HL-60/S4 (cell line): ENCODE data around the gene SELP.

Experiments used
- in situ Hi-C: fragments of 300-500 bp; cut with MboI; formaldehyde crosslinking; loops from 2 replicates; pipeline ENCODE4 v1.14.3; 2022; ENCODE audit warnings: low sequenced_read_pairs

Gene SELP

GRCh38 chr1:169577981-169578738 lies 51.8 kb downstream of the SELP start:
- in situ Hi-C loops = no loop called here

GRCh38 chr1:169576935-169577331 lies 53.0 kb downstream of the SELP start:
- in situ Hi-C loops = no loop called here

DNA sequence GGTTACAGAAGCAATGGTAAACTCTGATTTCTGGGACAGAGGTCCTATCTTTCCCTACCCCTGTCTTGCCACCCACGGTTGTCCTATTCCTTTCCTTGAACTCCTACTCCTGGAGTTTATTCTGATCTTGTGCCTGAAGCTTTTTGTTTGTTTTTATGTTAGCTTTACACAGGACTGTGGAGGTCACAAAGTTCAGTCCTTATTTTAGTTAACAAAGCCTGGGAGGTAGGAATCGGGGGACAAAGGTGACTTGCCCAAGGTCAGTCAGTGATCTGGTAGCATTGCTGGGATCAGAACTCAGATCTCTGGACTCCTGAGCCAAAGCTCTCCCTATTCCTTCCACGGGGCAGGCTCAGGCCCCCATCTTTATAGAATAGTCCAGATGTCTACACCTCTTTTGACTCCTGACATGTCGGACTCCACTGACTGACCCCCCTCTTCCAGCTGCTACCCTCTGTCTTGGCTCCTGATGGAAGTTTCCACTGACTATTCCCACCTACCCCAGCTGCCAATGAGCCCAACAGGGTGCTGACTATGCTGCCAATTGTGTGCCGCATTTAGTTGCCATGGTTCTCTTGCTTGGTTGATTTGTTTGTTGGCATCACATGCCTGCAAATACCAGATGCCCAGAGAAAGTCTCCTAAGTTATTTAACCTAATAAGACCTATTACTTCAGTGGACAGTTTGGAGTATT lies 53.5 kb downstream of the SELP start:
- in situ Hi-C loops = no loop called here

GRCh38 chr1:169574336-169574735 lies 55.6 kb downstream of the SELP start:
- in situ Hi-C loops = no loop called here

- in situ Hi-C loops = no loop called here
Observed at GRCh38 chr1:169572187-169572586, 57.7 kb downstream of the SELP start.

- in situ Hi-C loops = no loop called here
Observed at GRCh38 chr1:169571450-169571849, 58.5 kb downstream of the SELP start.

- in situ Hi-C loops = no loop called here
Observed at GRCh38 chr1:169570172-169570574, 59.8 kb downstream of the SELP start.

- in situ Hi-C loops = no loop called here
Observed at GRCh38 chr1:169568497-169568896, 61.4 kb downstream of the SELP start.

DNA sequence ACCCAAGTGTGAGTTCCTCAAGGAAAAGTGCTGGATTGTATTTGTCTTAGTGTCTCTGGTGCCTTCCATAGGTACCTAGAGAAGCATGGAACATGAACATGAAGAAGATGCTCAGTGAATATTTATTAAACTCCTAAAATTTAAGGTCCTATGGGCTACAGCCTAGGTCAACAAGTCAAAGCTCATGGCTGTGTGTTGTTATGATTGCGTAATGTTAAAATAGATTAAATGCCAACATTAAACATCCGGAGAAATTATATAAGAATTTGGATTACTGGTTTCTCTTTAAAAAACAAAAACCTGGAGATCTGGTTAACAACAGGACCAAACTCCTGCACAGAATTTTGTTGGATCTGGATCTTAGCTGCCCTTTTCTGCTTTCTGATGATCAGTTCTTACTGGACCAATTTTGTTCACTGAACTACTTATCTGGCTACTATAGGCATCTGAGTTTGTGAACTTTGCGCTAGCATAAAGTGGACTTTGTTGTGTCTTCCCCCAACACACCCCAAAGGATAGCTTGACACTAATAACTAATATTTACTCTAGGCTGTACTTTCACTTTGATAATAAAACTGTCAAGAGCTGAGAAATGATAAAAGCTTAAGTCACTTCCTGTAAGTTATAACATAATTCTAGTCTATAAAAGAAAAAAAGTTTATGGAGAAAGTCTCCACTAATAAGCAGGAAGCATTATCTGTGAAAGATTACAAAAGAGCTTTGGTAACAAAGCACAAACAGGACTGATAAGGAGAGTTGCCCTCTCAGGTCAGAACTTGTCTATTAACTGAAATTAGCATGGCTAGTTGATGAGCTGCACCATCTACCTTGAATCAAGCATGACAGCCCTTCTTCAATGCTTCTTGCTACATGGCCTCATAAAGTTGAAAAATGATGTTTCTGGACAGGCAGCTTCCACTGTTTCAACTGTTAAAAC lies 64.3 kb downstream of the SELP start:
- in situ Hi-C loops = no loop called here

DNA sequence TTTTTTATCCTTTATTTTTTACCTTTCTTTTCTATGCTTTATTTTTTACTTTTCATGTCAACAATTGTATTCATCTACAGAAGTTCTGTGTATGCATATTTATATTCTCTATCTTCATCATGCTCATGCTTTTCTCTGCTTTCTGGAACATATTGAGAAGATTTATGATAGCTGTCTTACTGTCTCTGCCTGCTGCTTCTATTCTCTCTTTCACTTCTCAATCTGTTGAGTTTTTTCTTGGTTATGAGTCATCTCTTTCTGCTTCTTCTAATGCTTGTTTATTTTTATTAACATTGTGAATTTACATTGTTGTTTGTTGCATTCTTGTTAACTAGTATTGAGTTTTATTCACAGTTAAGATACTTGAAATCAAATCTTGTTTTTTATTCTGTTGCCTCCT lies 66.3 kb downstream of the SELP start:
- in situ Hi-C loops = no loop called here

DNA sequence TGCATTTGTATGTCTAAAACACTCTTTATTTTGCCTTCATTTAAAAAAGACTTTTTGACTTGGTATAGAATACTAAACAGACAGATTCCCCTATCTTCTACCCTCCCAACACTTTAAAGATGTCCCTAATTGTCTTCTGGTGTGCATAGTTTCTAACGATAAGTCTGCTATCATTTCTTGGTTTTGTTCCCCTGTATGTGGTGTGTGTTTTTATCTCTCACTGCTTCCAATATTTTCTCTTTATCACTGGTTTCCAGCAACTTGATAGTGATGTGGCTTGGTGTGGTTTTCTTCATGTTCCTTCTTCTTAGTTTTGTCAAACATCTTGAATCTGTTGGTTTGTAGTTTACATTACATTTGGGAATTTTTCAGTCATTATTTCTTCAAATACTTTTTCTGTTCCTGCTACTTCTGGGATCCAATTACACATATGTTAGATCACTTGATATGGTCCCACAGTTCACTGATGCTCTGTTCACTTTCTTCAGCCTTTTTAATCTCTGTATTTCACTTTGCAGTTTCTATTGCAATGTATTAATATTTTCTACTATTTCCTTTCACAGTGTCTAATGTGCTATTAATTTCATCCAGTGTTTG lies 66.8 kb downstream of the SELP start:
- in situ Hi-C loops = no loop called here

- in situ Hi-C loops = no loop called here
Observed at GRCh38 chr1:169561692-169562091, 68.2 kb downstream of the SELP start.

- in situ Hi-C loops = no loop called here
Observed at GRCh38 chr1:169557131-169557530, 72.8 kb downstream of the SELP start.

- in situ Hi-C loops = no loop called here
Observed at GRCh38 chr1:169550294-169550693, 79.6 kb downstream of the SELP start.

DNA sequence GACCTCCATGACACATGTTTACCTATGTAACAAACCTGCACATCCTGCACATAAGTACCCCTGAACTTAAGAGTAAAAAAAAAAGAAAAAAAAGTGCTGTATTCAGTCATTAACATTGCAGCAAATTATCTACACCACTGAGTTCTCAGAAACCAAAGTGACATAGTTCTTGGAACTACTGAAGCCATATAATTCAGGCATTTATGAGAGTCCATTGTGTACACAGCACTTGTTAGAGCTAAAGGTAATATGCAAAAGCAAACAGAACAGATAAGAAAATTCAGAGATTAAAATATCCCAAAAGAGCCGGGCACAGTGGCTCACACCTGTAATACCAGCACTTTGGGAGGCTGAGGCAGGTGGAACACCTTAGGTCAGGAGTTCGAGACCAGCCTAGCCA lies 81.6 kb downstream of the SELP start:
- in situ Hi-C loops = loop anchor here (10.0 kb wide), 1 partner anchor 943 kb away; no protein-coding TSS in a partner anchor

DNA sequence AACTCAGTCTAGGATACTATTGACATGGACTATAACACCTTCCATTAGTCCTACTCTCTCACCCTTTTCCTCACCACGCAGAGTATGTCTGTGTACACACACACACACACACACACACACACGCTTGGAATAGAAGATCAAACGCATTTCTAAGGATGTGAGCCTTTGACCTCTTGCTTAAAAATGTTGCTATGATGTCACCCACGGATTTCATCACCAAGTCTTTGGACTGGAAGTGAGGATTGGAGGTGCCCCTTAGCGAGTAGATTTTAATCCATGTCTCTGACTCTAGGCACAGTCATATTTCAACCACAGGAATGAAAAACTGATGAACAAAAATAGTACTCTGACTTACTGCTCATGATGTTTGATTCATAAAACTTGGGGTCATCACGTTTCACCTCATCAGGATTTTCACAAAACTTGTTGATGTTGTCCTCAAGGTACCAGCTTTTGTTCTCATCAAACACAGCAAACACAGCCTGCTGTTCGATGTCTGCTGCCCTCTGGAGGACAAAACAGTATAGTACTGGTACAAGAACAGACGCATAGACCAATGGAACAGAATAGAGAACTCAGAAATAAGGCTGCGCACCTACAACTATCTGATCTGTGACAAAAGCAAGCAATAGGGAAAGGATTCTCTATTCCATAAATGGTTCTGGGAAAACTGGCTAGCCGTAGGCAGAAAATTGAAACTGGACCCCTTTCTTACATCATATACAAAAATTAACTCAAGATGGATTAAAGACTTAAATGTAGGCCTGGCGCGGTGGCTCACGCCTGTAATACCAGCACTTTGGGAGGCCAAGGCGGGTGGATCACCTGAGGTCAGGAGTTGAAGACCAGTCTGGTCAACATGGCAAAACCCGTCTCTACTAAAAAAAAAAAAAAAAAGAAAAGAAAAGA lies 83.6 kb downstream of the SELP start:
- in situ Hi-C loops = loop anchor here (10.0 kb wide), 1 partner anchor 942 kb away; no protein-coding TSS in a partner anchor

- in situ Hi-C loops = loop anchor here (10.0 kb wide), 1 partner anchor 941 kb away; no protein-coding TSS in a partner anchor
Observed at GRCh38 chr1:169545472-169545871, 84.5 kb downstream of the SELP start.

DNA sequence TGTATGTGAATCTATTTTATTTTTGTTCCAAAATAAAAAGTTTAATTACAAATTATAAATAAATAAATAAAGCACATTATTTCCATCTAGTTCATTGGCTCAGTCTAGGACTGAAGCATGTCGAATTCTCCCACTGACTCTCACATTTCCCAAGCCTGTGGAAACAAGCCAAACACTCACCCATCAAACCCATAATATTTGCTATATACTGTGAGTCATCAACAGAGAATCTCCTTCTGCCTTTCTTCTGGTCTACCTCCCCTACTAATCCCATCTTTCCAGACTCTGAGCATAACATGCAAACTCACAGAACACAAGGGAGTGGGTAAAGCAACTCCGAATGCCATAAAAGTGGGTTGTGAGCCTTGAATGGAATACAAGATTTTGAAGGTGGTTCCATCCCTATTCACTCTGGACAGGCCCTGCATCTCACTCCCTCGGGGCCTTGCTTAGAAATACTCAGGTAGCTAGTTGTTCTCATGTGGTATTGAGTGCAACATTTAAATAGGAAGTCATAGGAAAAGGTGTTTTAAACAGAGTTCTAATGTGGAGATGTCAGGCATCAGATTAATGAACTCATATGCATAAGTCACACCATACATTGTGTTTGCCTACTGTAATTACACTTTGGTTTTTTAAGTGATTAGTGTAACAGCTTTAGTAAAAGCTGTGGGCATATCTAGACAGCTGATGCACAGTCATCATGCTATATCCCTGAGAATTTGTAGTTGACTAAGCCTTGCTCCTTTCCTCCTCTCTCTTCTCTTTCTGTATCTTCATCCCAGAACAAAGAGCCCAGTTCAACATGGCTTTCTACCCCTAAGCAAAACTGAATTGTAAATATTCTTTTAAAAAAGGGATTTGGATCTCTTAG lies 90.7 kb downstream of the SELP start:
- in situ Hi-C loops = no loop called here
